Colonic mucosa (tissue), 4 donors: ENCODE data around the gene STARD13. TPM values are rescaled to one million over a fixed set of nuclear protein-coding genes. Genes with fewer than 3 reads are reported as not detected.

ENCODE experiments used
- DNase-seq: peaks from one replicate; pipeline ENCODE4 v3.0.0-alpha.2; 2020
- H3K27ac ChIP-seq: fragments of 200-600 bp; one replicate; pipeline ENCODE4 v1.8.0; 2021
- H3K27me3 ChIP-seq: fragments of 200-600 bp; one replicate; pipeline ENCODE4 v1.8.0; 2021
- H3K36me3 ChIP-seq: fragments of 200-600 bp; one replicate; pipeline ENCODE4 v1.8.0; 2021
- H3K4me1 ChIP-seq: fragments of 200-600 bp; one replicate; pipeline ENCODE4 v1.8.0; 2021; ENCODE audit warnings: mild to moderate bottlenecking
- H3K4me3 ChIP-seq: fragments of 200-600 bp; one replicate; pipeline ENCODE4 v1.8.0; 2021
- H3K9ac ChIP-seq, 2 donors: one replicate each; pipeline ENCODE4 v1.7.0; 2013; ENCODE audit warnings: control low read depth in 2 of 2, low read depth in 2 of 2, low read length in 2 of 2
- H3K9me3 ChIP-seq: fragments of 200-600 bp; one replicate; pipeline ENCODE4 v1.8.0; 2021
- intact Hi-C: fragments of 100-400 bp; cut with DNase I; formaldehyde crosslinking; loops from one replicate; pipeline ENCODE4 v1.14.1; 2022
- total RNA-seq, 2 donors: library from RNA; stranded (reverse); fragmentation: NEBNext Ultra II Directional in 1 of 2; extraction: Animal tissue kit (Norgen Biotek cat#: 25700) in 1 of 2; gene quantifications; one replicate each; pipeline ENCODE4 v1.2.1, GENCODE V29; 2021
- TF ChIP-seq, protein P1 (sequence below): fragments of 200-600 bp; IDR thresholded peaks from one replicate; pipeline ENCODE4 v1.8.0; 2022; ENCODE audit warnings: antibody characterized with exemption, mild to moderate bottlenecking
- donor health status: healthy.
- donor health status: DM: no; HTN: no; CAD: no.
- donor health status: DM: no; HTN: no; CAD: no.

STARD13 gene
- total RNA-seq, 2 donors from 2014 or later = 21.3 to 30.2 TPM

DNA sequence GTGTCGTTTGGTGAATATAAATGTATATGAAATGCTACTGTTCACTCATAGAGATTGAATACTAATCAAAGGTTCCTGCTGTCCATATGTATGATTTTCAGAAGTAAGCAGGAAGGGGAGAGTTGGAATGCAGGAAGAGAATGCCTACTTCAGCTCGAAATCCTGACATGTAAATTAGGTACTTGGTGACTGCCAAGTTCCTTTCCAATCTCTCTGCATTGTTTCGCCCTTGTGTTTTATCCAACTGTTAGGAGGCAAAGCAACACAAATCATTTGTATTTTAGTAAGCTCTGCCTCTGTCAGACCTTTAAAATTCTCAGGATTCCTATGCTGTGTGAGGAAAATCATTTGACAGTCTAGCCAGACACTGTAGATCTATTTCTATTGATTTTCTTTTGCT lies 9.0 kb downstream of the STARD13 start:
- Histone ChIP-seq H3K27me3 (no peaks in the 10 kb centered on the region), H3K27ac (no peak overlapping the region), H3K36me3 (no peaks in the 10 kb centered on the region), H3K4me3 (no peak overlapping the region), H3K9me3 (no peaks in the 10 kb centered on the region), H3K9ac (no peak overlapping the region), H3K4me1 (peaks cover 5% of the 10 kb centered on the region)
- DNase-seq = no peak
- TF ChIP-seq, protein P1, sequence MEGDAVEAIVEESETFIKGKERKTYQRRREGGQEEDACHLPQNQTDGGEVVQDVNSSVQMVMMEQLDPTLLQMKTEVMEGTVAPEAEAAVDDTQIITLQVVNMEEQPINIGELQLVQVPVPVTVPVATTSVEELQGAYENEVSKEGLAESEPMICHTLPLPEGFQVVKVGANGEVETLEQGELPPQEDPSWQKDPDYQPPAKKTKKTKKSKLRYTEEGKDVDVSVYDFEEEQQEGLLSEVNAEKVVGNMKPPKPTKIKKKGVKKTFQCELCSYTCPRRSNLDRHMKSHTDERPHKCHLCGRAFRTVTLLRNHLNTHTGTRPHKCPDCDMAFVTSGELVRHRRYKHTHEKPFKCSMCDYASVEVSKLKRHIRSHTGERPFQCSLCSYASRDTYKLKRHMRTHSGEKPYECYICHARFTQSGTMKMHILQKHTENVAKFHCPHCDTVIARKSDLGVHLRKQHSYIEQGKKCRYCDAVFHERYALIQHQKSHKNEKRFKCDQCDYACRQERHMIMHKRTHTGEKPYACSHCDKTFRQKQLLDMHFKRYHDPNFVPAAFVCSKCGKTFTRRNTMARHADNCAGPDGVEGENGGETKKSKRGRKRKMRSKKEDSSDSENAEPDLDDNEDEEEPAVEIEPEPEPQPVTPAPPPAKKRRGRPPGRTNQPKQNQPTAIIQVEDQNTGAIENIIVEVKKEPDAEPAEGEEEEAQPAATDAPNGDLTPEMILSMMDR = no peak
- intact Hi-C loops = no loop called here

DNA sequence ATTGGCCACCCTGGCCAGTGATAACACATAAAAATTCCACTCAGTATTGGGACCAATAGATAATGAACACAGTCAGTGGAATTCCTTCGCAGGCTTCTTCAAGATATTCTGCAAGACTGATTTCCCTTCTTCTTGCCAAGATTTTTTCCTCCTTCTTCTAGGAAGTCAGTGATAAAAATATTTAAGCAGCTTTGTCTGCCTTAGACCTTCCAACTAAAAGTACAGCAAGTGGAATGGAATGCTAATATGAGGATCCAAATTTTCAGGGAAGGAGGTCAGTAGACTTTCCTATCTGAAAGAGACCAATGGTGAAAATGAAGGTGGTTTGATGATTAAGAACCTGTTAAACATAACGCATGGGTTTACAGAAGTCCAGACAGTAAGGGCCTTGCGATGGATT lies 9.6 kb downstream of the STARD13 start:
- H3K9ac ChIP-seq = no peak overlapping the region
- no peak overlapping the region for H3K27ac ChIP-seq
- intact Hi-C loops = no loop called here
- peaks cover 7% of the 10 kb centered on the region for H3K4me1 ChIP-seq
- H3K36me3 ChIP-seq = no peaks in the 10 kb centered on the region
- H3K27me3 ChIP-seq = no peaks in the 10 kb centered on the region
- no peak overlapping the region for H3K4me3 ChIP-seq
- TF ChIP-seq, protein P1 = no peak
- no peaks in the 10 kb centered on the region for H3K9me3 ChIP-seq
- no peak for DNase-seq

DNA sequence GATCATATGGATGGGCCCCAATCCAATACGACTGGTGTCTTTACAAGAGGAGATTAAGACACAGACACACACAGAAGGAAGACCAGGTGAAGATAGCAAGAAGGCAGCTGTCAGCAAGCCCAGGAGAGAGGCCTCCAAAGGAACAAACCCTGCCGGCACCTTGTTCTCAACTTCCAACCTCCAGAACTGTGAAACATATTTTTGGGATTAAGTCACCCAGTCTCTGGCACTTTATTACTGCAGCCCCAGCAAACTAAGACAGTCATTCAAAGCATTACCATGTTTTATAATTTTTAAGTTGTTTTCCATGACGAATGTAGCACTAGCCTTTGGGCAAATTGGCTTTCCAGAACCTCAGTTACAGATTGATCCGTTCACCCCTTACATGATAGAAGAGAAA lies 11.3 kb downstream of the STARD13 start:
- H3K4me1 ChIP-seq = peaks cover 3% of the 10 kb centered on the region
- TF ChIP-seq, protein P1 = no peak
- H3K4me3 ChIP-seq = no peak overlapping the region
- no peaks in the 10 kb centered on the region for H3K9me3 ChIP-seq
- no peaks in the 10 kb centered on the region for H3K27me3 ChIP-seq
- H3K36me3 ChIP-seq = no peaks in the 10 kb centered on the region
- intact Hi-C loops = no loop called here
- no peak for DNase-seq
- H3K27ac ChIP-seq = no peak overlapping the region
- H3K9ac ChIP-seq = no peak overlapping the region

DNA sequence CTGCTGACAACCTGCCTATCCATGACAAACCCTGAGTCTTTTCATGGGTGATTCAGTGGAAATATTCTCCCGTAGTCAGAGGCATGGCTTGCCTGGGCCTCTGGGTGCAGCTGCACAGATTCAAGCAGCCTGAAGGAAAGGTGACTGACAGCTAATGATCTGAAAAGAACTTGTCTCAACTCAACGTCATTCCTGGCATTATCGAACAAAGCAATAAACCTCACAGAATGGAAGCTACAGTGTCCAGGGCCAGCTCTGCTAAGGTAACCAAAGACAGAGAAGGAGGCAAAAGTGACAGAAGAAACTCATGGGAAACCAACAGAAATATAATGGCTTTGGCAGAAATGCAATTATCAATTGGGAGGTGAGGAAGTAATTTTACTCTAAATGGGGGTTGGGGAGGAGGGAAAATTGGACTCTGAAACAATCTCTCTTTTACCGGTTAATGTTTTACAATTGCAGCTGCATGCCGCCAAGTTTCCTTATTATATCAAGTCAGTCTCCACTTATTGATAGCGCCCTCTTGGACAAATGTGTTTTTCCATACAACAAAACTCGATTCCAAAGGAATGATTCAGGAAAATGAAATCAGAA lies 12.9 kb downstream of the STARD13 start:
- DNase-seq = peak; percentile 68
- Histone ChIP-seq H3K4me3 (no peak overlapping the region), H3K36me3 (no peaks in the 10 kb centered on the region), H3K4me1 (peaks cover 3% of the 10 kb centered on the region), H3K9me3 (no peaks in the 10 kb centered on the region), H3K27ac (peak overlapping the region; percentile 58), H3K9ac (peak overlapping the region in 1 of 2 donors; percentile 79), H3K27me3 (no peaks in the 10 kb centered on the region)
- intact Hi-C loops = no loop called here
- TF ChIP-seq, protein P1 = no peak

DNA sequence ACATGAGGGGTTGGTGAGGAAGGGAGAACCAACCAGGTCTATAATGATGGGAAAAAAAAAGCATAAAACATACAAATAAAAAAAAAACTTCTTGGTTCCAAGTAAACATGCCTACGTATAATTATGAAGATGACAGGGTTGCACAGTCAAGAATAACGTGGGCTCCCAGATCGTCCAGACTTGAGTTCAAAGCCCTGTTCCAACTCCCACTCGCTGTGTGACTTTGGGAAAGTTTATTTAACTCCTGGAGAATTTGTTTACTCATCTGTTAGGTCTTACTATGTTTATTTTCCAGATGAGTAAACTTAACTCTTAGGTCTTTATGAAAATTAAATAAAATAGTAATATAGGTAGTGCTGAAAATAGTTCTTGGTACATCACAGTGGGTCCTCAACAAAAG lies 13.8 kb downstream of the STARD13 start:
- no peak overlapping the region for H3K4me3 ChIP-seq
- H3K36me3 ChIP-seq = no peaks in the 10 kb centered on the region
- H3K27ac ChIP-seq = peak overlapping the region; percentile 58
- no peaks in the 10 kb centered on the region for H3K9me3 ChIP-seq
- H3K27me3 ChIP-seq = no peaks in the 10 kb centered on the region
- H3K4me1 ChIP-seq = peaks cover 3% of the 10 kb centered on the region
- TF ChIP-seq, protein P1 = no peak
- intact Hi-C loops = no loop called here
- H3K9ac ChIP-seq = no peak overlapping the region
- no peak for DNase-seq
